AG09319 (cell line): ENCODE measurements around the gene AK9.

Source experiments
- DNase-seq: peaks from one replicate; pipeline ENCODE4 v3.0.0-alpha.2; 2010; ENCODE audit warnings: low read depth; ENCODE audit errors: extremely low read depth
- CTCF ChIP-seq: IDR thresholded peaks from 2 replicates; pipeline ENCODE4 v1.5.1; 2011; ENCODE audit warnings: low read depth, mild to moderate bottlenecking, inconsistent platforms, low read length, moderate library complexity

Gene AK9

GRCh38 chr6:109506314-109506713, 184.7 kb downstream of the AK9 start:
- DNase-seq: no peak
- TF ChIP-seq CTCF: no peak

- no peak for DNase-seq
- no peak for TF ChIP-seq CTCF
Measured at GRCh38 chr6:109503327-109504224, 187.4 kb downstream of the AK9 start.

- TF ChIP-seq CTCF: no peak
- no peak for DNase-seq
Measured at GRCh38 chr6:109498936-109499335, 192.1 kb downstream of the AK9 start.

GRCh38 chr6:109498052-109498451, 192.9 kb downstream of the AK9 start:
- DNase-seq: no peak
- no peak for TF ChIP-seq CTCF

- TF ChIP-seq CTCF: no peak
- no peak for DNase-seq
Measured at GRCh38 chr6:109496036-109496772, 194.8 kb downstream of the AK9 start.

- no peak for TF ChIP-seq CTCF
- no peak for DNase-seq
Measured at GRCh38 chr6:109493865-109494264, 197.1 kb downstream of the AK9 start.
